SK-N-MC (cell line): ENCODE measurements around the gene CUEDC2.

Experiments
- EZH2 ChIP-seq: fragments of 200-600 bp; sonication (generic); IDR thresholded peaks from one replicate; pipeline ENCODE4 v1.6.1; 2017; ENCODE audit warnings: antibody characterized with exemption
- FOXP2 ChIP-seq: optimal IDR thresholded peaks from 2 replicates; pipeline ENCODE3; 2011; ENCODE audit warnings: mild to moderate bottlenecking, moderate library complexity; ENCODE audit not compliant: insufficient read depth; ENCODE audit errors: extremely low read length, control extremely low read depth
- POLR2AphosphoS5 ChIP-seq: IDR thresholded peaks from 2 replicates; pipeline ENCODE4 v1.6.1; 2012; ENCODE audit warnings: mild to moderate bottlenecking, low read depth, low read length, borderline replicate concordance

GRCh38 chr10:102460836-102461186 lies 28.4 kb upstream of the CUEDC2 start:
- TF ChIP-seq EZH2 = no peak
- TF ChIP-seq POLR2AphosphoS5 = no peak
- TF ChIP-seq FOXP2 = no peak
